Calu3 (cell line): Measurements from ENCODE around the gene C4orf33. TPM values are rescaled to one million over a fixed set of nuclear protein-coding genes. Genes with fewer than 3 reads are reported as not detected.

Source experiments
- BruUV-seq: library from RNA; stranded (reverse); fragments of 400-500 nt; replicated peaks from 2 replicates; lab custom pipeline; 2021; lab: Mats Ljungman, UMichigan
- CTCF ChIA-PET: fragments of 300-600 bp; sonication (Branson Sonifier 250); formaldehyde crosslinking; loops from one replicate; lab custom pipeline; 2022; ENCODE audit warnings: antibody characterized with exemption; lab: Charles Lee
- DNase-seq: peaks from one replicate; pipeline ENCODE4 v3.0.0; 2022
- H3K27ac Mint-ChIP-seq: one replicate; pipeline ENCODE4 v1.8.0; 2022; ENCODE audit warnings: mixed read lengths; ENCODE audit not compliant: unreplicated experiment
- H3K27me3 Mint-ChIP-seq: one replicate; pipeline ENCODE4 v1.8.0; 2022; ENCODE audit warnings: mixed read lengths; ENCODE audit not compliant: unreplicated experiment
- H3K36me3 Mint-ChIP-seq: one replicate; pipeline ENCODE4 v1.8.0; 2022; ENCODE audit warnings: mild to moderate bottlenecking, moderate library complexity, mixed read lengths; ENCODE audit not compliant: insufficient read depth, unreplicated experiment
- H3K4me1 Mint-ChIP-seq: one replicate; pipeline ENCODE4 v1.8.0; 2022; ENCODE audit warnings: mild to moderate bottlenecking, low read depth, mixed read lengths; ENCODE audit not compliant: unreplicated experiment
- H3K4me3 Mint-ChIP-seq: one replicate; pipeline ENCODE4 v1.8.0; 2022; ENCODE audit warnings: mild to moderate bottlenecking, low read depth, moderate library complexity, mixed read lengths; ENCODE audit not compliant: unreplicated experiment
- H3K9me3 Mint-ChIP-seq: one replicate; pipeline ENCODE4 v1.8.0; 2022; ENCODE audit warnings: low read depth, mixed read lengths; ENCODE audit not compliant: unreplicated experiment
- intact Hi-C: fragments of 100-400 bp; cut with micrococcal nuclease; formaldehyde crosslinking; loops from one replicate; pipeline ENCODE4 v1.10.0; 2022; ENCODE audit not compliant: unreplicated experiment
- total RNA-seq: library from RNA; stranded (reverse); gene quantifications from 2 replicates; pipeline ENCODE4 v1.2.3, GENCODE V29; 2022
- TF ChIP-seq, protein P1 (sequence below): fragments of 200-600 bp; IDR thresholded peaks from one replicate; pipeline ENCODE4 v1.8.0; 2022; ENCODE audit warnings: antibody characterized with exemption; ENCODE audit not compliant: unreplicated experiment

The C4orf33 gene
- total RNA-seq, 1 experiment from 2014 or later = 6.4 TPM

DNA sequence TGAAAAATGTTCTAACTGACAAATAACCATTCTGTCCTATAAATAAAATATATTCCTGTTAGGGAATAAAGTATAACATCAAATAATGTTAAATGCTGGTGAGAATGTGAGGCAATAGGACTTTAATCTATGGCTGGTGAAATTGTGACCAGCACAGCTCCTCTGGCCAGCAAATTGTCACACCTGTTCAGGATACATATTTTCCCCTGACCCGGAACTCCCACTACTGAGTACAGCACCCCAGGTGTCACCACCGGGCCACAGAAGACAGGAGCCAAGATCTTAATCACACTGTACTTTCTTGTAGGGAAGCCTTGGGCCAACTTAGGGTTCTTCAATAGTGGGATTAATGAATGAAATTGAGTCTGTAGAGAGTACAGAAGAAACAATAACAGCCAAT is 33.2 kb downstream of the C4orf33 start:
- Mint-ChIP-seq H3K27me3 (no peaks in the 10 kb centered on the region), H3K27ac (no peak overlapping the region), H3K9me3 (no peaks in the 10 kb centered on the region), H3K36me3 (no peaks in the 10 kb centered on the region), H3K4me3 (no peak overlapping the region), H3K4me1 (no peaks in the 10 kb centered on the region)
- DNase-seq = no peak
- TF ChIP-seq, protein P1, sequence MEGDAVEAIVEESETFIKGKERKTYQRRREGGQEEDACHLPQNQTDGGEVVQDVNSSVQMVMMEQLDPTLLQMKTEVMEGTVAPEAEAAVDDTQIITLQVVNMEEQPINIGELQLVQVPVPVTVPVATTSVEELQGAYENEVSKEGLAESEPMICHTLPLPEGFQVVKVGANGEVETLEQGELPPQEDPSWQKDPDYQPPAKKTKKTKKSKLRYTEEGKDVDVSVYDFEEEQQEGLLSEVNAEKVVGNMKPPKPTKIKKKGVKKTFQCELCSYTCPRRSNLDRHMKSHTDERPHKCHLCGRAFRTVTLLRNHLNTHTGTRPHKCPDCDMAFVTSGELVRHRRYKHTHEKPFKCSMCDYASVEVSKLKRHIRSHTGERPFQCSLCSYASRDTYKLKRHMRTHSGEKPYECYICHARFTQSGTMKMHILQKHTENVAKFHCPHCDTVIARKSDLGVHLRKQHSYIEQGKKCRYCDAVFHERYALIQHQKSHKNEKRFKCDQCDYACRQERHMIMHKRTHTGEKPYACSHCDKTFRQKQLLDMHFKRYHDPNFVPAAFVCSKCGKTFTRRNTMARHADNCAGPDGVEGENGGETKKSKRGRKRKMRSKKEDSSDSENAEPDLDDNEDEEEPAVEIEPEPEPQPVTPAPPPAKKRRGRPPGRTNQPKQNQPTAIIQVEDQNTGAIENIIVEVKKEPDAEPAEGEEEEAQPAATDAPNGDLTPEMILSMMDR = no peak
- CTCF ChIA-PET = no interaction called here
- intact Hi-C loops = no loop called here
- no TSS peak for BruUV-seq

DNA sequence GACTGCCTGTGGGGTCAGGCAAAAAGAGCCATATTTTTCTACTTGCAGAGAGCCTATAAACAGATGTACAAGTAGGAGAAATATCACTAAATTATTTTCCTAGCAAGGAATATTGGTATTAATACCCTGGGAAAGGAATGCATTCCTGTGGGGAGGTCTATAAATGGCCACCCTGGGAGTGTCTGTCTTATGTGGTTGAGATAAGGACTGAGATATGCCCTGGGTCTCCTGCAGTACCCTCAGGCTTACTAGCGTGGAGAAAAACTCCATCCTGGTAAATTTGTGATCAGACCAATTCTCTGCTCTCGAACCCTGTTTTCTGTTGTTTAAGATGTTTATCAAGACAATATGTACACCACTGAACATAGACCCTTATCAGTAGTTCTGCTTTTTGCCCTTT is 35.4 kb downstream of the C4orf33 start:
- DNase-seq = no peak
- CTCF ChIA-PET = no interaction called here
- Mint-ChIP-seq H3K27ac (no peak overlapping the region), H3K27me3 (no peaks in the 10 kb centered on the region), H3K4me3 (no peak overlapping the region), H3K9me3 (no peaks in the 10 kb centered on the region), H3K4me1 (no peaks in the 10 kb centered on the region), H3K36me3 (no peaks in the 10 kb centered on the region)
- no TSS peak for BruUV-seq
- intact Hi-C loops = no loop called here
- TF ChIP-seq, protein P1 = no peak

DNA sequence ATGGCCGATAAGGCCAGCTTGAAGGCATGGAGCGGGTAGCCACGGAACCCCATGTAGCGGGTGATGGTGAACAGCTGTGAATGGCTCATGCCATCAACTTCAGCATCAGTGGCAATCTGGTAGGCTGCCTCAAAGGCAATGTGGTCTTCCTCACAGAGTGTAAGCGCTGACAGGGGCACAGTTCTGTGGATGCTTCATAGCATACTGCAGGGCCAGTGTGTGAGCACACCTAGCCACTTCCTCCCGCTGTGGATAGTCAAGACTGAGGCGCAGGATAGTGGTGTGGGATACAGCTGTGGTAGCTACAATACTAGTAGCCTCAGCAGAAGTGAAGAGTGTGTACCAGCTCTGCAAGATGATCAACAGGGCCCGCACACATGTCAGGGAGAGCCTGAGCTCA is 40.5 kb downstream of the C4orf33 start:
- intact Hi-C loops = no loop called here
- CTCF ChIA-PET = no interaction called here
- Mint-ChIP-seq H3K9me3 (no peaks in the 10 kb centered on the region), H3K4me1 (no peaks in the 10 kb centered on the region), H3K4me3 (no peak overlapping the region), H3K27ac (no peak overlapping the region), H3K27me3 (no peaks in the 10 kb centered on the region), H3K36me3 (no peaks in the 10 kb centered on the region)
- TF ChIP-seq, protein P1 = no peak
- no peak for DNase-seq
- BruUV-seq = no TSS peak

DNA sequence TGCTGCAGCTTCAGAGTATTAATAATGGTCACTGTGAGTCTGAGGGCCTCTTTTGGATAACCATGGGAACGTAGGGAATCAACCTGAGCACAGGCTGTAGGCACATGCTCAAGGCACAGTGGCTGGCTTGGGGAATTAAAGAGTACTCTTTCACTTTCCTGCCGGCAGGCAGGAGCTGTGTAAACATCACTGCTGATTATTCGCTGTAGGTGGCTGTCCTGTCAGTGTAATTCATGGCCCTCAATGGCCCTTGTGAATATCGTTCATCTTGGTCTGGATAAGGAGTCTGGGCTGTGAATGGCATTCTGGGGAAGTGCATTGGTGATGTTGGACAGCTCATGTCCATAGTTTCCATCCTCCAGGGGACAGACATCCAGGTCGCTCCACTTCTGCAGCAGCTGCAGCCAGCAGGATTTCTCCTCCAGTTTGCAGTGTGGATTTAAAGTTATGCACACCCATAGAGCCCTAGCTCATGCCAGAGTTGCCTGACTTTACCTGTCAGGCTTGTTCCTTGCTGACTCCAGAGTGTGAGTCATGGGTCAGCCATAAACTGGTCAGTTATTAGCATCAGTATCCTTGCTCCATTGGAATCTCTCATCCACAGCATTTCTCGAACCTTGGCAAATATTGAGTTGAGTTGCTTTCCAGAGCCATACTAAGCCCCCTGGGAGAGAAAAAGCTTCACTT is 43.0 kb downstream of the C4orf33 start:
- no peak overlapping the region for H3K27ac Mint-ChIP-seq
- H3K27me3 Mint-ChIP-seq = no peaks in the 10 kb centered on the region
- intact Hi-C loops = no loop called here
- H3K9me3 Mint-ChIP-seq = no peaks in the 10 kb centered on the region
- no peaks in the 10 kb centered on the region for H3K36me3 Mint-ChIP-seq
- H3K4me1 Mint-ChIP-seq = no peaks in the 10 kb centered on the region
- no TSS peak for BruUV-seq
- no peak for DNase-seq
- CTCF ChIA-PET = no interaction called here
- TF ChIP-seq, protein P1 = no peak
- no peak overlapping the region for H3K4me3 Mint-ChIP-seq
